ENCODE data around the gene SCN10A. TPM values are rescaled to one million over a fixed set of nuclear protein-coding genes. Genes with fewer than 3 reads are reported as not detected.

Gene SCN10A
- not detected for total RNA-seq

- no peak for DNase-seq (ENCODE audit: low spot score)
Observed at GRCh38 chr3:38816026-38816425, at the start of gene SCN10A. SCN10A (minus strand) TSS chr3:38816217; CDS start chr3:38794010, 22,207 bp downstream.

GRCh38 chr3:38853011-38853410, 37.0 kb upstream of the SCN10A start:
- DNase-seq (ENCODE audit: low spot score) = no peak

- no peak for DNase-seq (ENCODE audit: low spot score)
Observed at GRCh38 chr3:38843898-38844297, 27.9 kb upstream of the SCN10A start.

GRCh38 chr3:38842266-38842965, 26.4 kb upstream of the SCN10A start:
- no peak for DNase-seq (ENCODE audit: low spot score)

GRCh38 chr3:38840987-38841386, 25.0 kb upstream of the SCN10A start:
- DNase-seq (ENCODE audit: low spot score) = no peak

GRCh38 chr3:38837358-38837757, 21.3 kb upstream of the SCN10A start:
- DNase-seq (ENCODE audit: low spot score) = no peak

GRCh38 chr3:38836561-38836960, 20.5 kb upstream of the SCN10A start:
- DNase-seq (ENCODE audit: low spot score) = no peak

- no peak for DNase-seq (ENCODE audit: low spot score)
Observed at GRCh38 chr3:38835939-38836338, 19.9 kb upstream of the SCN10A start.

GRCh38 chr3:38834717-38835116, 18.7 kb upstream of the SCN10A start:
- no peak for DNase-seq (ENCODE audit: low spot score)

- DNase-seq (ENCODE audit: low spot score) = peak; percentile 52
Observed at GRCh38 chr3:38834110-38834509, 18.1 kb upstream of the SCN10A start.

- peak; percentile 63 for DNase-seq (ENCODE audit: low spot score)
Observed at GRCh38 chr3:38829404-38829803, 13.4 kb upstream of the SCN10A start.

GRCh38 chr3:38828681-38829080, 12.7 kb upstream of the SCN10A start:
- no peak for DNase-seq (ENCODE audit: low spot score)

GRCh38 chr3:38827791-38828190, 11.8 kb upstream of the SCN10A start:
- DNase-seq (ENCODE audit: low spot score) = no peak

- no peak for DNase-seq (ENCODE audit: low spot score)
Observed at GRCh38 chr3:38826001-38826400, 10.0 kb upstream of the SCN10A start.

GRCh38 chr3:38824349-38824748, 8.3 kb upstream of the SCN10A start:
- no peak for DNase-seq (ENCODE audit: low spot score)

GRCh38 chr3:38823722-38824121, 7.7 kb upstream of the SCN10A start:
- DNase-seq (ENCODE audit: low spot score) = no peak

- no peak for DNase-seq (ENCODE audit: low spot score)
Observed at GRCh38 chr3:38823186-38823585, 7.2 kb upstream of the SCN10A start.

- DNase-seq (ENCODE audit: low spot score) = no peak
Observed at GRCh38 chr3:38811822-38812221, 4.2 kb downstream of the SCN10A start.

GRCh38 chr3:38805765-38806386, 10.1 kb downstream of the SCN10A start:
- DNase-seq (ENCODE audit: low spot score) = peak; percentile 47

GRCh38 chr3:38805004-38805403, 11.0 kb downstream of the SCN10A start:
- no peak for DNase-seq (ENCODE audit: low spot score)

- DNase-seq (ENCODE audit: low spot score) = no peak
Observed at GRCh38 chr3:38800511-38800910, 15.5 kb downstream of the SCN10A start.

- DNase-seq (ENCODE audit: low spot score) = no peak
Observed at GRCh38 chr3:38793721-38794120, 22.3 kb downstream of the SCN10A start.

GRCh38 chr3:38792983-38793382, 23.0 kb downstream of the SCN10A start:
- DNase-seq (ENCODE audit: low spot score) = no peak

GRCh38 chr3:38782148-38782547, 33.9 kb downstream of the SCN10A start:
- DNase-seq (ENCODE audit: low spot score) = no peak
